GM21737 (cell line): ENCODE results near the gene SLC29A3.

Experiments
- ATAC-seq: cut with Tn5 transposase; IDR thresholded peaks from one replicate; pipeline ENCODE4 v1.9.1; 2021; ENCODE audit warnings: mild to moderate bottlenecking, moderate library complexity; ENCODE audit not compliant: unreplicated experiment

The SLC29A3 gene

DNA sequence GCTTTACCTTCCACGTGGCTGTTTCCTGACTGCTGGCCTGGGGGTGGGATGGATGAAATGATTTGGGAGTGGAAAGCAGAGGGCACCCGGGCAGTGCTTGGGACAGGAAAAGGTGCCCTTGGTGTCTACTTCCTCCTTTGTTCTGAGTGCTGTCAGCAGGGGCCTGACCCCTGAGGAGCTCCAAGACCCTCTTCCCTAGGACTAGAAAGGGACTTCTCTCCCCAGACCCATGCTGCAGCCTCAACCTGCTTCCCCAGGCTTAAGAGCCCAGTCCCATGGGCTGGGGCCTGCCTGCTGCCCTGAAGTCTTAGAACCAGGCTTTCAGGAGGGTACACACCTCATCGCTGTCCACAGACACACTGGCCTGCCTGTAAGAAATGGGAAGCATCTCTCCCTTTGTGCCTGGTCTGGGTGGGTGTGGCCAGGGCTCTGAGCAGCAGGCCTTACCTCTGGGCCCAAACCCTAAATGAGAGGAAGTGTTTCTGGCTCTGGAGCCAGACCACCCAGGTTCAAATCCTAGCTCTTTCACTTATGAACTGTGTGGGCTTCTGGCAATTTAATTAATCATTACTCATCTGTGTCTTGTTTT, 90.6 kb downstream of the SLC29A3 start:
- no peak for ATAC-seq
